Measurements from ENCODE around the gene ELMOD3.

DNA sequence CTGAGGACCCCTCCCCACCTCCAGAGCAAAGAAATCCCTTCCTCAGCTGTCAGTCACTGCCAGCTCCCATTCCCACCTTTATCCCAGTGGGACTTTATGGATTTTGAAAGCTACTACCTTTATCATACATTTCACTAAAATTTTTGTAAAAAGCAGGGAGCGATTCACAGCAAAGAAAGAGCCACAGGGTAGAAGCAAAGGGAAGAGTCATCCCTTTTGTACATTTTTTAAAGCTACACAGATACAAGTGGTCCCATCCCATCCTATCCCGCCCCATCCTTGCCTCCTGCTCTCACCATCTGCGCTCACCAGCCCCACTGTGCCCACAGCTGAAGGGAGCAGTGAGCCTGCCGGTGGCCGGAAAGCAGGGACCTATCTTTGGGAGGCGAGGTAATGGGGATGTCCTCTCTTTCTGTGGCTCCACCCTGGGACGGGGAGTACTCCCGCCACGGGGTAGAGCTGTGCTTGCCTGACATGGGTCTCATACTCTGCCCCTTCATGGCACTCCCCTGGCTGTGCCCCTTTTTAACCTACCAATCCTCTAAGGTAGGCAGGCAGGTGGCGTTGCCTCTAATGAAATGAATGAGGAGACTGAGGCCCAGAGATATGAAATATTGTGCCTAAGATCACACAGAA is 77.1 kb downstream of the ELMOD3 start:
- TF ChIP-seq, protein P1, sequence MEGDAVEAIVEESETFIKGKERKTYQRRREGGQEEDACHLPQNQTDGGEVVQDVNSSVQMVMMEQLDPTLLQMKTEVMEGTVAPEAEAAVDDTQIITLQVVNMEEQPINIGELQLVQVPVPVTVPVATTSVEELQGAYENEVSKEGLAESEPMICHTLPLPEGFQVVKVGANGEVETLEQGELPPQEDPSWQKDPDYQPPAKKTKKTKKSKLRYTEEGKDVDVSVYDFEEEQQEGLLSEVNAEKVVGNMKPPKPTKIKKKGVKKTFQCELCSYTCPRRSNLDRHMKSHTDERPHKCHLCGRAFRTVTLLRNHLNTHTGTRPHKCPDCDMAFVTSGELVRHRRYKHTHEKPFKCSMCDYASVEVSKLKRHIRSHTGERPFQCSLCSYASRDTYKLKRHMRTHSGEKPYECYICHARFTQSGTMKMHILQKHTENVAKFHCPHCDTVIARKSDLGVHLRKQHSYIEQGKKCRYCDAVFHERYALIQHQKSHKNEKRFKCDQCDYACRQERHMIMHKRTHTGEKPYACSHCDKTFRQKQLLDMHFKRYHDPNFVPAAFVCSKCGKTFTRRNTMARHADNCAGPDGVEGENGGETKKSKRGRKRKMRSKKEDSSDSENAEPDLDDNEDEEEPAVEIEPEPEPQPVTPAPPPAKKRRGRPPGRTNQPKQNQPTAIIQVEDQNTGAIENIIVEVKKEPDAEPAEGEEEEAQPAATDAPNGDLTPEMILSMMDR (IDR thresholded peaks at IDR 0.05; ENCODE audit: control extremely low read depth in 1 of 3, insufficient read depth in 1 of 3, low read depth in 1 of 3, low read length in 3 of 3), result no peak
- TF ChIP-seq HDAC2 (IDR thresholded peaks at IDR 0.05; ENCODE audit: borderline replicate concordance in 1 of 2, low read depth in 2 of 2, low read length in 2 of 2), result no peak
- TF ChIP-seq RNF2 (IDR thresholded peaks at IDR 0.05; ENCODE audit: borderline replicate concordance, low read depth, low read length, missing control alignments, poor library complexity, severe bottlenecking), result no peak
- TF ChIP-seq EZH2 (IDR thresholded peaks at IDR 0.05; ENCODE audit: low read depth, low read length, severe bottlenecking), result no peak
- no peak for TF ChIP-seq BACH1 (IDR thresholded peaks at IDR 0.05; ENCODE audit: low read length)
- no peak for TF ChIP-seq ATF3 (IDR thresholded peaks at IDR 0.05; ENCODE audit: insufficient read depth, low read depth, low read length)

All from H1 (cell line).